K562 (cell line): ENCODE results near the gene AIFM1. TPM values are rescaled to one million over a fixed set of nuclear protein-coding genes. Genes with fewer than 3 reads are reported as not detected.
A peak's percentile ranks its signal among the peaks of the same experiment; 100 is the strongest.

Experiments used
- CBX1 ChIP-seq: sonication (generic); IDR thresholded peaks from 2 replicates; pipeline ENCODE4 v1.6.1; 2016; ENCODE audit warnings: antibody characterized with exemption, low read depth, mild to moderate bottlenecking
- CSDE1 ChIP-seq, 2 experiments: fragments of 450-650 bp; IDR thresholded peaks; 2 replicates each; pipeline ENCODE4 v1.6.1; 2016; ENCODE audit warnings: mild to moderate bottlenecking in 1 of 2
- EHMT2 ChIP-seq: fragments of 450-650 bp; IDR thresholded peaks from 2 replicates; pipeline ENCODE4 v1.6.1; 2018; ENCODE audit warnings: antibody characterized with exemption
- FOXJ2 ChIP-seq: fragments of 200-800 bp; sonication (Bioruptor generic); IDR thresholded peaks from 2 replicates; pipeline ENCODE4 v1.6.1; 2016; ENCODE audit warnings: missing genetic modification characterization, missing compliant biosample characterization
- GABPA ChIP-seq: fragments of 200-800 bp; sonication (Bioruptor generic); conservative IDR thresholded peaks from 2 replicates; pipeline ENCODE4 v1.6.1; 2016; ENCODE audit warnings: low read depth, missing genetic modification characterization, missing compliant biosample characterization
- HDAC2 ChIP-seq: fragments of 450-650 bp; IDR thresholded peaks from 2 replicates; pipeline ENCODE4 v1.6.1; 2016; ENCODE audit warnings: mild to moderate bottlenecking
- HNRNPL ChIP-seq: fragments of 200-400 bp; formaldehyde crosslinking; IDR thresholded peaks from 2 replicates; pipeline ENCODE4 v1.6.1; 2017; ENCODE audit warnings: low read depth, mild to moderate bottlenecking, low read length
- KDM1A ChIP-seq, 2 experiments: fragments of 450-650 bp; IDR thresholded peaks; 2 replicates each; pipeline ENCODE4 v1.6.1; 2016; ENCODE audit warnings: mild to moderate bottlenecking in 2 of 2
- MLLT1 ChIP-seq, 2 experiments: fragments of 450-650 bp; IDR thresholded peaks; 2 replicates each; pipeline ENCODE4 v1.6.1; 2016
- MTA1 ChIP-seq: fragments of 450-650 bp; IDR thresholded peaks from 2 replicates; pipeline ENCODE4 v1.6.1; 2017; ENCODE audit warnings: borderline replicate concordance
- NCOA4 ChIP-seq: fragments of 450-650 bp; IDR thresholded peaks from 2 replicates; pipeline ENCODE4 v1.6.1; 2018; ENCODE audit warnings: mild to moderate bottlenecking; ENCODE audit not compliant: partially characterized antibody
- NR1H2 ChIP-seq: sonication (generic); formaldehyde crosslinking; IDR thresholded peaks from 2 replicates; pipeline ENCODE4 v1.4.0; 2020; ENCODE audit warnings: mild to moderate bottlenecking, missing genetic modification reagents
- PTBP1 ChIP-seq: fragments of 200-400 bp; formaldehyde crosslinking; IDR thresholded peaks from 2 replicates; pipeline ENCODE4 v1.6.1; 2017; ENCODE audit warnings: low read depth, low read length
- RBFOX2 ChIP-seq: fragments of 200-400 bp; formaldehyde crosslinking; IDR thresholded peaks from 2 replicates; pipeline ENCODE4 v1.6.1; 2017; ENCODE audit warnings: low read depth, mild to moderate bottlenecking, low read length, moderate library complexity
- RBM25 ChIP-seq: fragments of 200-400 bp; formaldehyde crosslinking; IDR thresholded peaks from 2 replicates; pipeline ENCODE4 v1.6.1; 2018; ENCODE audit warnings: low read length, low read depth, moderate library complexity; ENCODE audit not compliant: severe bottlenecking
- SMAD4 ChIP-seq: fragments of 250-450 bp; sonication (Bioruptor Pico); conservative IDR thresholded peaks from 2 replicates; pipeline ENCODE4 v1.8.0; 2021; ENCODE audit warnings: inconsistent platforms, mild to moderate bottlenecking, moderate library complexity
- SPI1 ChIP-seq: IDR thresholded peaks from 2 replicates; pipeline ENCODE4 v1.6.1; 2011; ENCODE audit warnings: low read depth, low read length, control low read depth, borderline replicate concordance
- TBL1XR1 ChIP-seq, 2 experiments: IDR thresholded peaks; 2 replicates each; pipeline ENCODE4 v1.6.1; 2012; ENCODE audit warnings: improper control_type of control experiment in 2 of 2, low read length in 2 of 2, mild to moderate bottlenecking in 1 of 2
- ZBTB17 ChIP-seq: fragments of 450-650 bp; formaldehyde crosslinking; IDR thresholded peaks from 2 replicates; pipeline ENCODE4 v1.4.0; 2020; ENCODE audit warnings: mild to moderate bottlenecking
- ZNF224 ChIP-seq: sonication (generic); formaldehyde crosslinking; IDR thresholded peaks from 2 replicates; pipeline ENCODE4 v1.8.0; 2022; ENCODE audit warnings: mild to moderate bottlenecking, missing genetic modification reagents
- polyA plus RNA-seq, 8 experiments: library from polyadenylated mRNA; depleted of rRNA in 4 of 8; stranded (reverse) in 5 of 8; unstranded in 3 of 8; fragments of >200 nt; fragmentation: Nextera tagmentation in 2 of 8; fragmentation: Illumina TruSeq in 1 of 8; extraction: Ambion mirVana in 2 of 8; extraction: Trizol in 1 of 8; gene quantifications; 2 replicates each; pipeline versions ENCODE4 v1.2.1 to v1.2.3, GENCODE V29; 2011 to 2014; ENCODE audit warnings: inconsistent platforms in 1 of 8, missing spikeins in 1 of 8
- total RNA-seq, 7 experiments: library from RNA; depleted of rRNA in 6 of 7; stranded (reverse); fragments of >200 nt in 6 of 7; fragmentation: Illumina TruSeq in 2 of 7; extraction: Trizol in 2 of 7; gene quantifications; 2 replicates each; pipeline versions ENCODE4 v1.2.1 to v1.2.3, GENCODE V29; 2011 to 2021; ENCODE audit warnings: low replicate concordance in 1 of 7
- TF ChIP-seq, protein P1 (sequence below): fragments of 250-450 bp; sonication (Bioruptor Pico); IDR thresholded peaks from 2 replicates; pipeline ENCODE4 v1.5.0; 2021
- TF ChIP-seq, protein P2 (sequence below): fragments of 450-650 bp; IDR thresholded peaks from 2 replicates; pipeline ENCODE4 v1.6.1; 2016; ENCODE audit warnings: antibody characterized with exemption
- TF ChIP-seq, protein P3 (sequence below): fragments of 150-350 bp; IDR thresholded peaks from 2 replicates; pipeline ENCODE4 v1.6.1; 2014; ENCODE audit warnings: low read depth, mild to moderate bottlenecking, low read length, borderline replicate concordance

The AIFM1 gene
- total and polyA plus RNA-seq, 9 of the 15 experiments (the other 6 are each of a cell fraction or from before 2014, with no cell fraction given) = 51.0 to 117 (median 91.2) TPM

DNA sequence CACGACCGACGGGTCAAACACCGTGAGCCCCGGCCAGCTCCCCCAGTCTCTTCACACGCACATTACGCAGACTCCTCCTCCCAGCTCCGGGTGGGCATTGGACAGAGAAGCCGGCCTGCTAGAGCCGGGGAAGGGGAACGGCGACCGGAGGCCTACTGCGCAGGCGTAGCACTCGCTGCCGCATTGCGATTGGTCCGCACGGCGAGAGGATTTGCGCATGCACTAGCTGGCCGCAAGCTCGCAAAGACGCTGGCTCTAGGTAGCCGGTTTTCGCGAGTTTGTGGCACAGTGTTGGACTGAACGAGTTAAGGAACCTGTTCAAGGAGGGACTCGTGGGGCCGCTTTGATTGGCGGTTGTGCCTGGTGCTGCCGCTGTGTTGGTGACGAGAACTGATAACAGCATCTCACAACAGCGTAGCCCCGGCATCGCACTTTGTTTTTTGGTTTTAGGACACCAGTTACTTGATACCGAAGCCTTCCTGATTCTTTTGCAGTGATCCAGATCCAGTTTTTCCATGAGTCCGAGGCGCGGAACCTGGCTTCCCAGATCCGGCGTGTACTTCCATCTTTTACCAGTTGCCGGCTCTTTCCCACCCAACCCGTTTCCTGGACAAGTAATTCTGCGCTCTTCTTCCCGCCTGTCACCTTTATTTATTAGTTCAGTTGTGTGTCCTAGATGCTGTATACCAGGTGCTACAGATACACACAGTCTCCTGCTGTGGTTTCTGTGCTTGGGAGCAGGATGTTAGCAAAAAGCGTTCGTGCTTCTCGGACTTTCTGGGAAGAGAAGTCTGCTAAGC is at the start of gene AIFM1 (continued):
- TF ChIP-seq ZNF224 (no peak), PTBP1 (no peak), CBX1 (0 out of 2 replicates have a peak, but pooled peaks have one; percentile 42), NCOA4 (no peak), TBL1XR1 (IDR thresholded peaks at IDR 0.05; ENCODE audit: low read length in 2 of 2) (peak; percentile 38 to 68; a peak in 2 of 4 replicates), GABPA (tag) (peak; percentile 53), MTA1 (peak; percentile 77; the same call in 1 of the 2 replicates), SMAD4 (CRISPR knock-in tag) (peak; percentile 66), FOXJ2 (tag) (peak; percentile 16; the same call in 1 of the 2 replicates), CSDE1 (IDR thresholded peaks at IDR 0.05) (no peak), HNRNPL (no peak), ZBTB17 (CRISPR knock-in tag) (no peak), EHMT2 (no peak), SPI1 (no peak), NR1H2 (CRISPR knock-in tag) (0 out of 2 replicates have a peak, but pooled peaks have one; percentile 51), HDAC2 (peak; percentile 64; the same call in 1 of the 2 replicates), KDM1A (IDR thresholded peaks at IDR 0.05) (peak; percentile 19 to 62; a peak in 2 of 4 replicates), RBFOX2 (peak; percentile 98), MLLT1 (IDR thresholded peaks at IDR 0.05) (peak in 1 of 2 experiments; percentile 47; a peak in 1 of 4 replicates), RBM25 (peak; percentile 76)
- TF ChIP-seq, protein P1, sequence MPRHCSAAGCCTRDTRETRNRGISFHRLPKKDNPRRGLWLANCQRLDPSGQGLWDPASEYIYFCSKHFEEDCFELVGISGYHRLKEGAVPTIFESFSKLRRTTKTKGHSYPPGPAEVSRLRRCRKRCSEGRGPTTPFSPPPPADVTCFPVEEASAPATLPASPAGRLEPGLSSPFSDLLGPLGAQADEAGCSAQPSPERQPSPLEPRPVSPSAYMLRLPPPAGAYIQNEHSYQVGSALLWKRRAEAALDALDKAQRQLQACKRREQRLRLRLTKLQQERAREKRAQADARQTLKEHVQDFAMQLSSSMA (CRISPR knock-in tag) = no peak
- TF ChIP-seq, protein P2, sequence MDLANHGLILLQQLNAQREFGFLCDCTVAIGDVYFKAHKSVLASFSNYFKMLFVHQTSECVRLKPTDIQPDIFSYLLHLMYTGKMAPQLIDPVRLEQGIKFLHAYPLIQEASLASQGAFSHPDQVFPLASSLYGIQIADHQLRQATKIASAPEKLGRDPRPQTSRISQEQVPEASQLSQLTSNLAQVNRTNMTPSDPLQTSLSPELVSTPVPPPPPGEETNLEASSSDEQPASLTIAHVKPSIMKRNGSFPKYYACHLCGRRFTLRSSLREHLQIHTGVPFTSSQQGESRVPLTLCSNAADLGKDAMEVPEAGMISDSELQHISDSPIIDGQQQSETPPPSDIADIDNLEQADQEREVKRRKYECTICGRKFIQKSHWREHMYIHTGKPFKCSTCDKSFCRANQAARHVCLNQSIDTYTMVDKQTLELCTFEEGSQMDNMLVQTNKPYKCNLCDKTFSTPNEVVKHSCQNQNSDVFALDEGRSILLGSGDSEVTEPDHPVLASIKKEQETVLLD = peak; percentile 93
- TF ChIP-seq, protein P3, sequence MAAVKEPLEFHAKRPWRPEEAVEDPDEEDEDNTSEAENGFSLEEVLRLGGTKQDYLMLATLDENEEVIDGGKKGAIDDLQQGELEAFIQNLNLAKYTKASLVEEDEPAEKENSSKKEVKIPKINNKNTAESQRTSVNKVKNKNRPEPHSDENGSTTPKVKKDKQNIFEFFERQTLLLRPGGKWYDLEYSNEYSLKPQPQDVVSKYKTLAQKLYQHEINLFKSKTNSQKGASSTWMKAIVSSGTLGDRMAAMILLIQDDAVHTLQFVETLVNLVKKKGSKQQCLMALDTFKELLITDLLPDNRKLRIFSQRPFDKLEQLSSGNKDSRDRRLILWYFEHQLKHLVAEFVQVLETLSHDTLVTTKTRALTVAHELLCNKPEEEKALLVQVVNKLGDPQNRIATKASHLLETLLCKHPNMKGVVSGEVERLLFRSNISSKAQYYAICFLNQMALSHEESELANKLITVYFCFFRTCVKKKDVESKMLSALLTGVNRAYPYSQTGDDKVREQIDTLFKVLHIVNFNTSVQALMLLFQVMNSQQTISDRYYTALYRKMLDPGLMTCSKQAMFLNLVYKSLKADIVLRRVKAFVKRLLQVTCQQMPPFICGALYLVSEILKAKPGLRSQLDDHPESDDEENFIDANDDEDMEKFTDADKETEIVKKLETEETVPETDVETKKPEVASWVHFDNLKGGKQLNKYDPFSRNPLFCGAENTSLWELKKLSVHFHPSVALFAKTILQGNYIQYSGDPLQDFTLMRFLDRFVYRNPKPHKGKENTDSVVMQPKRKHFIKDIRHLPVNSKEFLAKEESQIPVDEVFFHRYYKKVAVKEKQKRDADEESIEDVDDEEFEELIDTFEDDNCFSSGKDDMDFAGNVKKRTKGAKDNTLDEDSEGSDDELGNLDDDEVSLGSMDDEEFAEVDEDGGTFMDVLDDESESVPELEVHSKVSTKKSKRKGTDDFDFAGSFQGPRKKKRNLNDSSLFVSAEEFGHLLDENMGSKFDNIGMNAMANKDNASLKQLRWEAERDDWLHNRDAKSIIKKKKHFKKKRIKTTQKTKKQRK = no peak
